Uterus (tissue), 2 donors: ENCODE data around the gene IFIT2.

Experiments used
- CTCF ChIP-seq, 4 experiments: fragments of 200-600 bp in 2 of 4; fragments of 450-650 bp in 2 of 4; sonication (generic) in 2 of 4; IDR thresholded peaks; one replicate each; pipeline ENCODE4 v1.5.1; 2016 to 2019; ENCODE audit warnings: antibody characterized with exemption in 4 of 4, mild to moderate bottlenecking in 2 of 4, moderate library complexity in 1 of 4
- POLR2A ChIP-seq, 2 donors: fragments of 450-650 bp; IDR thresholded peaks; one replicate each; pipeline ENCODE4 v1.6.1; 2016; ENCODE audit warnings: antibody characterized with exemption in 2 of 2, mild to moderate bottlenecking in 1 of 2, moderate library complexity in 1 of 2

GRCh38 chr10:89305766-89306433 lies 4.1 kb downstream of the IFIT2 start:
- no peak for TF ChIP-seq CTCF (IDR thresholded peaks at IDR 0.05)
- TF ChIP-seq POLR2A (IDR thresholded peaks at IDR 0.05), result no peak
